ENCODE data around the gene ADO. TPM values are rescaled to one million over a fixed set of nuclear protein-coding genes. Genes with fewer than 3 reads are reported as not detected.
"Not testable (repeated sequence)": the region's sequence is repeated elsewhere in the genome, so short reads cannot be mapped to it uniquely, and the experiment has no call there.

Gene ADO
- total and polyA plus RNA-seq, 2 of the 13 experiments (the other 11 are each of a cell fraction or from before 2014, with no cell fraction given): 8.9 to 15.9 TPM

GRCh38 chr10:62784537-62784936, 20.0 kb upstream of the ADO start (continued):
- TF ChIP-seq FOXJ3 (CRISPR knock-in tag; IDR thresholded peaks at IDR 0.05; ENCODE audit: borderline replicate concordance) (0 out of 2 replicates have a peak, but pooled peaks have one; percentile 22), FOXA3 (CRISPR knock-in tag; IDR thresholded peaks at IDR 0.05) (peak; percentile 52; the same call in 1 of the 2 replicates), NCOA2 (CRISPR knock-in tag; IDR thresholded peaks at IDR 0.05) (peak; percentile 19; the same call in 1 of the 2 replicates), TCF7 (IDR thresholded peaks at IDR 0.05; ENCODE audit: low read depth) (peak; percentile 48; the same call in 1 of the 2 replicates), SOX6 (CRISPR knock-in tag; IDR thresholded peaks at IDR 0.05) (peak; percentile 80), ISL2 (CRISPR knock-in tag; IDR thresholded peaks at IDR 0.05) (peak; percentile 42; the same call in 1 of the 2 replicates), ARID5B (CRISPR knock-in tag; IDR thresholded peaks at IDR 0.05) (peak; percentile 38; the same call in 1 of the 2 replicates), SOX5 (CRISPR knock-in tag; IDR thresholded peaks at IDR 0.05; ENCODE audit: borderline replicate concordance) (peak; percentile 56; the same call in 1 of the 2 replicates), GATAD2A (CRISPR knock-in tag; IDR thresholded peaks at IDR 0.05) (0 out of 2 replicates have a peak, but pooled peaks have one; percentile 25), ONECUT2 (CRISPR knock-in tag; IDR thresholded peaks at IDR 0.05) (0 out of 2 replicates have a peak, but pooled peaks have one; percentile 68), CEBPB (IDR thresholded peaks at IDR 0.05; ENCODE audit: borderline replicate concordance, low read depth, low read length) (peak; percentile 84), FOXP1 (CRISPR knock-in tag; IDR thresholded peaks at IDR 0.05) (peak; percentile 16; the same call in 1 of the 2 replicates), GFI1 (CRISPR knock-in tag; IDR thresholded peaks at IDR 0.05; ENCODE audit: borderline replicate concordance) (peak; percentile 92), HMG20A (CRISPR knock-in tag; IDR thresholded peaks at IDR 0.05; ENCODE audit: borderline replicate concordance) (peak; percentile 30; the same call in 1 of the 2 replicates)
- not testable (repeated sequence) for TF ChIP-seq SOX6, FOXP1 (IDR thresholded peaks at IDR 0.05)

GRCh38 chr10:62788285-62788684, 16.2 kb upstream of the ADO start:
- CTCF ChIA-PET (ENCODE audit: low intra/inter-chr PET ratio, low total read pairs); ATAC-seq; H3K9me3 ChIP-seq (ENCODE audit: low read length); H3K4me3 ChIP-seq (replicated peaks in 1 of 3; ENCODE audit: insufficient read depth in 1 of 3, low read depth in 2 of 3, low read length in 3 of 3); intact Hi-C loops (cut with micrococcal nuclease; ENCODE audit: unreplicated experiment); DNase-seq (ENCODE audit: low spot score); H2AFZ ChIP-seq (ENCODE audit: low read length); H3K27me3 ChIP-seq (ENCODE audit: control insufficient read depth in 1 of 2, insufficient read depth in 2 of 2, low read length in 2 of 2); in situ Hi-C loops (cut with HindIII; ENCODE audit: extremely low pct_ligation_motif_present, low pct_unique_long_range_greater_than_20kb); FAIRE-seq; H3K4me2 ChIP-seq (ENCODE audit: low read depth, low read length); BruUV-seq (replicated peaks); H3K36me3 ChIP-seq (replicated peaks in 1 of 2; ENCODE audit: control insufficient read depth in 1 of 2, insufficient read depth in 2 of 2, low read length in 2 of 2); POLR2A ChIA-PET; H4K20me1 ChIP-seq (ENCODE audit: insufficient read depth, low read length); H3K9ac ChIP-seq (ENCODE audit: insufficient read depth, low read depth, low read length); H3K79me2 ChIP-seq (ENCODE audit: insufficient read depth, low read length); H3K27ac ChIP-seq (ENCODE audit: extremely low read length, insufficient read depth, low read length): not testable (repeated sequence)
- H3K4me1 ChIP-seq (ENCODE audit: insufficient read depth, low read length): peaks cover 18% of the 10 kb centered on the region
- WGBS (ENCODE audit: low lambda C conversion rate): 25% methylated on average over 2 of the region's 2 CpGs
